HepG2 (cell line): Measurements from ENCODE around the gene NCOA3. TPM values are rescaled to one million over a fixed set of nuclear protein-coding genes. Genes with fewer than 3 reads are reported as not detected.
A peak's percentile ranks its signal among the peaks of the same experiment; 100 is the strongest.

Source experiments
- GABPB1 ChIP-seq: IDR thresholded peaks from 2 replicates; pipeline ENCODE4 v1.6.1; 2016; ENCODE audit warnings: mild to moderate bottlenecking, missing genetic modification reagents, moderate library complexity, missing compliant biosample characterization
- JUND ChIP-seq: sonication (generic); formaldehyde crosslinking; IDR thresholded peaks from 2 replicates; pipeline ENCODE4 v1.8.0; 2022; ENCODE audit warnings: mild to moderate bottlenecking, missing genetic modification reagents
- MAFG ChIP-seq: sonication (generic); formaldehyde crosslinking; IDR thresholded peaks from 2 replicates; pipeline ENCODE4 v1.5.1; 2020; ENCODE audit warnings: mild to moderate bottlenecking, missing genetic modification reagents
- NFE2 ChIP-seq: sonication (generic); formaldehyde crosslinking; IDR thresholded peaks from 2 replicates; pipeline ENCODE4 v1.4.0; 2020; ENCODE audit warnings: missing genetic modification reagents
- POLR2A ChIP-seq, 2 experiments: IDR thresholded peaks; 2 replicates each; pipeline ENCODE4 v1.6.1; 2011; ENCODE audit warnings: low read depth in 2 of 2, low read length in 2 of 2, mild to moderate bottlenecking in 1 of 2, moderate library complexity in 1 of 2; ENCODE audit not compliant: insufficient read depth in 1 of 2
- SAP130 ChIP-seq: IDR thresholded peaks from 2 replicates; pipeline ENCODE4 v1.6.1; 2016; ENCODE audit warnings: low read depth
- SOX5 ChIP-seq: IDR thresholded peaks from 2 replicates; pipeline ENCODE4 v1.6.1; 2016; ENCODE audit warnings: borderline replicate concordance
- TAF1 ChIP-seq: sonication (generic); formaldehyde crosslinking; IDR thresholded peaks from 2 replicates; pipeline ENCODE4 v1.4.0; 2020; ENCODE audit warnings: missing genetic modification reagents
- TCF7L2 ChIP-seq: IDR thresholded peaks from 2 replicates; pipeline ENCODE4 v1.6.1; 2011; ENCODE audit warnings: mild to moderate bottlenecking, low read depth, low read length, moderate library complexity
- ZNF12 ChIP-seq: sonication (generic); formaldehyde crosslinking; IDR thresholded peaks from 2 replicates; pipeline ENCODE4 v1.5.0; 2020; ENCODE audit warnings: missing genetic modification reagents
- ZNF33B ChIP-seq: sonication (generic); formaldehyde crosslinking; IDR thresholded peaks from 2 replicates; pipeline ENCODE4 v1.5.1; 2020; ENCODE audit warnings: mild to moderate bottlenecking, missing genetic modification reagents
- ZNF562 ChIP-seq: sonication (generic); formaldehyde crosslinking; IDR thresholded peaks from 2 replicates; pipeline ENCODE4 v1.8.0; 2022; ENCODE audit warnings: missing genetic modification reagents, borderline replicate concordance
- ZNF567 ChIP-seq: sonication (generic); formaldehyde crosslinking; IDR thresholded peaks from 2 replicates; pipeline ENCODE4 v1.8.1; 2023; ENCODE audit warnings: mild to moderate bottlenecking, missing genetic modification reagents, borderline replicate concordance
- ZNF780A ChIP-seq: sonication (generic); formaldehyde crosslinking; IDR thresholded peaks from 2 replicates; pipeline ENCODE4 v1.8.0; 2022; ENCODE audit warnings: mild to moderate bottlenecking, missing genetic modification reagents, moderate library complexity
- ZNF878 ChIP-seq: sonication (generic); formaldehyde crosslinking; IDR thresholded peaks from 2 replicates; pipeline ENCODE4 v1.8.1; 2023; ENCODE audit warnings: mild to moderate bottlenecking, missing genetic modification reagents, moderate library complexity
- polyA plus RNA-seq, 8 experiments: library from polyadenylated mRNA; depleted of rRNA in 3 of 8; stranded (reverse) in 7 of 8; unstranded in 1 of 8; fragments of >200 nt; fragmentation: Illumina TruSeq in 4 of 8; extraction: Trizol in 4 of 8; gene quantifications; 2 replicates each; pipeline versions ENCODE4 v1.2.1 to v1.2.3, GENCODE V29; 2011 to 2016; ENCODE audit warnings: low read depth in 4 of 8, missing spikeins in 1 of 8, mixed read lengths in 1 of 8; ENCODE audit not compliant: insufficient read depth in 1 of 8
- total RNA-seq, 5 experiments: library from RNA; depleted of rRNA; stranded (reverse); fragments of >200 nt; fragmentation: Illumina TruSeq; extraction: Trizol; gene quantifications; 2 replicates each; pipeline ENCODE4 v1.2.3, GENCODE V29; 2016; ENCODE audit warnings: low read depth in 1 of 5
- TF ChIP-seq, protein P1 (sequence below): sonication (generic); formaldehyde crosslinking; IDR thresholded peaks from 2 replicates; pipeline ENCODE4 v1.5.0; 2020; ENCODE audit warnings: missing genetic modification reagents
- TF ChIP-seq, protein P2 (sequence below), 2 experiments: fragments of 450-650 bp in 1 of 2; sonication (generic) in 1 of 2; formaldehyde crosslinking; IDR thresholded peaks; 2 replicates each; pipeline versions ENCODE4 v1.5.0 to v1.8.0; 2020 to 2022; ENCODE audit warnings: mild to moderate bottlenecking in 1 of 2, missing genetic modification reagents in 1 of 2
- TF ChIP-seq, protein P3 (sequence below): sonication (generic); formaldehyde crosslinking; IDR thresholded peaks from 2 replicates; pipeline ENCODE4 v1.8.1; 2023; ENCODE audit warnings: missing genetic modification reagents, inconsistent platforms, borderline replicate concordance
- TF ChIP-seq, protein P4 (sequence below): sonication (generic); formaldehyde crosslinking; IDR thresholded peaks from 2 replicates; pipeline ENCODE4 v1.5.0; 2020; ENCODE audit warnings: missing genetic modification reagents
- TF ChIP-seq, protein P5 (sequence below): sonication (generic); formaldehyde crosslinking; IDR thresholded peaks from 2 replicates; pipeline ENCODE4 v1.4.0; 2020; ENCODE audit warnings: missing genetic modification reagents
- TF ChIP-seq, protein P6 (sequence below): sonication (generic); formaldehyde crosslinking; IDR thresholded peaks from 2 replicates; pipeline ENCODE4 v1.5.0; 2020; ENCODE audit warnings: mild to moderate bottlenecking, missing genetic modification reagents

The NCOA3 gene
- total and polyA plus RNA-seq, 2 of the 13 experiments (the other 11 are each of a cell fraction or from before 2014, with no cell fraction given): 35.0 to 56.8 TPM

DNA sequence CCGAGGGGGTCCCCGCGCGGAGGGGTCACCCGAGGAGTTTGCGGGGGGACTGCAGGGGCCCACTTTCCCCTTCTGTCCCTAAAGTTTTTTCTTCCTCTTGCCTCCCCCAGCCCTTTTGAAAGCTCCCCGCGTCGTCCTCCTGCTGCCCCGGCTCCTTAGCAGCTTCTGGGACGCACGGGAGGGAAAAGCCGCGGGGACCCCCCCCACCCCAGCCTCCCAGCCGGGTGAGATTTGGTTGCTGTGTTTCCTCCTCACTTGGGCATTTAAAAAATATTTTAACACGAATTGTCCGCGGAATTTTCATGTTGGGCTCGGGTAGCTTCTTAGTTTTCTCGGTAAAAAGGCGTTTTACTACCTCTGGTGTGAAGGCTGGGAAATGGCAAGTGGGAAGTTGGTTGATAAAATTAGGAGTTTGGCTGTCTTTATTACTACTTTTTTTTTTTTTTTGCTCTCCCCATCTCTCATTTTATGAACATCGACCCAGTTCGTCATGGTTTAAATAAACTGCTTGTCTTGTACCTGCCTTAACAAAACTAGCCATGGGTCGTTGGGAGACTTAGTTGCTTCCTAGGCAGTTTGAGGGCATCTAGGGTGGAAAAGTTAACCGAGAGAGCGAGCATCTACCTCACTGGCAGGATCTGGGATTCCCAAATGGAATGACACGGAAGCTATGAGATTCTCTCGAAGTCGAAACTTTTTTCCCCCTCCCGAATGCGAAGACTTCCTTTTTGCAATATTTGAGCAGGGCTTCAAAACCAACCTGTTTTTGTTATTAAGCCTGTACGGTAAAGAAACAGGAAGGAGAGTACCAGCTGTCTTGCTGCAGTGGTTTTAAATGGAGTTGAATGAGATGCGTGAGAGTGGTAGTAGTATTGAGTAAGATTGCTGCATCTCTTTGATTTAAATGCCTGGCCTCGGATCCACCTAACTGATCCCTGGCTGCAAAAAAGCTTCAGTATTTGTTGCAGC, 868 bp downstream of the NCOA3 start (continued):
- TF ChIP-seq, protein P1, sequence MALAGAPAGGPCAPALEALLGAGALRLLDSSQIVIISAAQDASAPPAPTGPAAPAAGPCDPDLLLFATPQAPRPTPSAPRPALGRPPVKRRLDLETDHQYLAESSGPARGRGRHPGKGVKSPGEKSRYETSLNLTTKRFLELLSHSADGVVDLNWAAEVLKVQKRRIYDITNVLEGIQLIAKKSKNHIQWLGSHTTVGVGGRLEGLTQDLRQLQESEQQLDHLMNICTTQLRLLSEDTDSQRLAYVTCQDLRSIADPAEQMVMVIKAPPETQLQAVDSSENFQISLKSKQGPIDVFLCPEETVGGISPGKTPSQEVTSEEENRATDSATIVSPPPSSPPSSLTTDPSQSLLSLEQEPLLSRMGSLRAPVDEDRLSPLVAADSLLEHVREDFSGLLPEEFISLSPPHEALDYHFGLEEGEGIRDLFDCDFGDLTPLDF (CRISPR knock-in tag): peak; percentile 10; the same call in 1 of the 2 replicates
- TF ChIP-seq, protein P2, sequence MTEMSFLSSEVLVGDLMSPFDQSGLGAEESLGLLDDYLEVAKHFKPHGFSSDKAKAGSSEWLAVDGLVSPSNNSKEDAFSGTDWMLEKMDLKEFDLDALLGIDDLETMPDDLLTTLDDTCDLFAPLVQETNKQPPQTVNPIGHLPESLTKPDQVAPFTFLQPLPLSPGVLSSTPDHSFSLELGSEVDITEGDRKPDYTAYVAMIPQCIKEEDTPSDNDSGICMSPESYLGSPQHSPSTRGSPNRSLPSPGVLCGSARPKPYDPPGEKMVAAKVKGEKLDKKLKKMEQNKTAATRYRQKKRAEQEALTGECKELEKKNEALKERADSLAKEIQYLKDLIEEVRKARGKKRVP (CRISPR knock-in tag; IDR thresholded peaks at IDR 0.05): 0 out of 4 replicates have a peak, but pooled peaks of 1 of the 2 experiments have one; percentile 37
- TF ChIP-seq SOX5 (CRISPR knock-in tag): no peak; the same call in 1 of the 2 replicates
- TF ChIP-seq POLR2A (IDR thresholded peaks at IDR 0.05; ENCODE audit: insufficient read depth in 1 of 2, low read depth in 2 of 2, low read length in 2 of 2): 0 out of 4 replicates have a peak, but pooled peaks of 1 of the 2 experiments have one; percentile 32
- TF ChIP-seq, protein P3, sequence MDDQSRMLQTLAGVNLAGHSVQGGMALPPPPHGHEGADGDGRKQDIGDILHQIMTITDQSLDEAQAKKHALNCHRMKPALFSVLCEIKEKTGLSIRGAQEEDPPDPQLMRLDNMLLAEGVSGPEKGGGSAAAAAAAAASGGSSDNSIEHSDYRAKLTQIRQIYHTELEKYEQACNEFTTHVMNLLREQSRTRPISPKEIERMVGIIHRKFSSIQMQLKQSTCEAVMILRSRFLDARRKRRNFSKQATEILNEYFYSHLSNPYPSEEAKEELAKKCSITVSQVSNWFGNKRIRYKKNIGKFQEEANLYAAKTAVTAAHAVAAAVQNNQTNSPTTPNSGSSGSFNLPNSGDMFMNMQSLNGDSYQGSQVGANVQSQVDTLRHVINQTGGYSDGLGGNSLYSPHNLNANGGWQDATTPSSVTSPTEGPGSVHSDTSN: peak; percentile 30; the same call in 1 of the 2 replicates
- peak; percentile 66 for TF ChIP-seq SAP130
- 0 out of 2 replicates have a peak, but pooled peaks have one; percentile 47 for TF ChIP-seq ZNF780A (CRISPR knock-in tag)
- 0 out of 2 replicates have a peak, but pooled peaks have one; percentile 37 for TF ChIP-seq ZNF567 (CRISPR knock-in tag)
- TF ChIP-seq TAF1: no peak
- no peak for TF ChIP-seq GABPB1
- TF ChIP-seq ZNF878 (CRISPR knock-in tag): 0 out of 2 replicates have a peak, but pooled peaks have one; percentile 30
- no peak for TF ChIP-seq ZNF562 (CRISPR knock-in tag)
- TF ChIP-seq ZNF33B (CRISPR knock-in tag): 0 out of 2 replicates have a peak, but pooled peaks have one; percentile 53
- TF ChIP-seq MAFG (CRISPR knock-in tag): 0 out of 2 replicates have a peak, but pooled peaks have one; percentile 16
- TF ChIP-seq JUND (CRISPR knock-in tag): no peak
- no peak for TF ChIP-seq TCF7L2
- TF ChIP-seq, protein P4, sequence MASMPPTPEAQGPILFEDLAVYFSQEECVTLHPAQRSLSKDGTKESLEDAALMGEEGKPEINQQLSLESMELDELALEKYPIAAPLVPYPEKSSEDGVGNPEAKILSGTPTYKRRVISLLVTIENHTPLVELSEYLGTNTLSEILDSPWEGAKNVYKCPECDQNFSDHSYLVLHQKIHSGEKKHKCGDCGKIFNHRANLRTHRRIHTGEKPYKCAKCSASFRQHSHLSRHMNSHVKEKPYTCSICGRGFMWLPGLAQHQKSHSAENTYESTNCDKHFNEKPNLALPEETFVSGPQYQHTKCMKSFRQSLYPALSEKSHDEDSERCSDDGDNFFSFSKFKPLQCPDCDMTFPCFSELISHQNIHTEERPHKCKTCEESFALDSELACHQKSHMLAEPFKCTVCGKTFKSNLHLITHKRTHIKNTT (CRISPR knock-in tag): 0 out of 2 replicates have a peak, but pooled peaks have one; percentile 35
- no peak for TF ChIP-seq ZNF12 (CRISPR knock-in tag)
- TF ChIP-seq NFE2 (CRISPR knock-in tag): 0 out of 2 replicates have a peak, but pooled peaks have one; percentile 2
- TF ChIP-seq, protein P5, sequence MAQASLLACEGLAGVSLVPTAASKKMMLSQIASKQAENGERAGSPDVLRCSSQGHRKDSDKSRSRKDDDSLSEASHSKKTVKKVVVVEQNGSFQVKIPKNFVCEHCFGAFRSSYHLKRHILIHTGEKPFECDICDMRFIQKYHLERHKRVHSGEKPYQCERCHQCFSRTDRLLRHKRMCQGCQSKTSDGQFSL (CRISPR knock-in tag): peak; percentile 79
- TF ChIP-seq, protein P6, sequence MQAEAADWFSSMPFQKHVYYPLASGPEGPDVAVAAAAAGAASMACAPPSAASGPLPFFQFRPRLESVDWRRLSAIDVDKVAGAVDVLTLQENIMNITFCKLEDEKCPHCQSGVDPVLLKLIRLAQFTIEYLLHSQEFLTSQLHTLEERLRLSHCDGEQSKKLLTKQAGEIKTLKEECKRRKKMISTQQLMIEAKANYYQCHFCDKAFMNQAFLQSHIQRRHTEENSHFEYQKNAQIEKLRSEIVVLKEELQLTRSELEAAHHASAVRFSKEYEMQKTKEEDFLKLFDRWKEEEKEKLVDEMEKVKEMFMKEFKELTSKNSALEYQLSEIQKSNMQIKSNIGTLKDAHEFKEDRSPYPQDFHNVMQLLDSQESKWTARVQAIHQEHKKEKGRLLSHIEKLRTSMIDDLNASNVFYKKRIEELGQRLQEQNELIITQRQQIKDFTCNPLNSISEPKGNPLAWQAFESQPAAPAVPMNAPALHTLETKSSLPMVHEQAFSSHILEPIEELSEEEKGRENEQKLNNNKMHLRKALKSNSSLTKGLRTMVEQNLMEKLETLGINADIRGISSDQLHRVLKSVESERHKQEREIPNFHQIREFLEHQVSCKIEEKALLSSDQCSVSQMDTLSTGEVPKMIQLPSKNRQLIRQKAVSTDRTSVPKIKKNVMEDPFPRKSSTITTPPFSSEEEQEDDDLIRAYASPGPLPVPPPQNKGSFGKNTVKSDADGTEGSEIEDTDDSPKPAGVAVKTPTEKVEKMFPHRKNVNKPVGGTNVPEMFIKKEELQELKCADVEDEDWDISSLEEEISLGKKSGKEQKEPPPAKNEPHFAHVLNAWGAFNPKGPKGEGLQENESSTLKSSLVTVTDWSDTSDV (CRISPR knock-in tag): no peak
